A204.1 (cell line): ENCODE measurements around the gene XYLT1.
"Not testable (repeated sequence)": the region's sequence is repeated elsewhere in the genome, so short reads cannot be mapped to it uniquely, and the experiment has no call there.

ENCODE experiments used
- FAIRE-seq: peaks from 2 replicates; lab custom pipeline; 2012; peaks lifted over from hg19 to GRCh38; lab: Jason Lieb, UNC

The XYLT1 gene, protein sequence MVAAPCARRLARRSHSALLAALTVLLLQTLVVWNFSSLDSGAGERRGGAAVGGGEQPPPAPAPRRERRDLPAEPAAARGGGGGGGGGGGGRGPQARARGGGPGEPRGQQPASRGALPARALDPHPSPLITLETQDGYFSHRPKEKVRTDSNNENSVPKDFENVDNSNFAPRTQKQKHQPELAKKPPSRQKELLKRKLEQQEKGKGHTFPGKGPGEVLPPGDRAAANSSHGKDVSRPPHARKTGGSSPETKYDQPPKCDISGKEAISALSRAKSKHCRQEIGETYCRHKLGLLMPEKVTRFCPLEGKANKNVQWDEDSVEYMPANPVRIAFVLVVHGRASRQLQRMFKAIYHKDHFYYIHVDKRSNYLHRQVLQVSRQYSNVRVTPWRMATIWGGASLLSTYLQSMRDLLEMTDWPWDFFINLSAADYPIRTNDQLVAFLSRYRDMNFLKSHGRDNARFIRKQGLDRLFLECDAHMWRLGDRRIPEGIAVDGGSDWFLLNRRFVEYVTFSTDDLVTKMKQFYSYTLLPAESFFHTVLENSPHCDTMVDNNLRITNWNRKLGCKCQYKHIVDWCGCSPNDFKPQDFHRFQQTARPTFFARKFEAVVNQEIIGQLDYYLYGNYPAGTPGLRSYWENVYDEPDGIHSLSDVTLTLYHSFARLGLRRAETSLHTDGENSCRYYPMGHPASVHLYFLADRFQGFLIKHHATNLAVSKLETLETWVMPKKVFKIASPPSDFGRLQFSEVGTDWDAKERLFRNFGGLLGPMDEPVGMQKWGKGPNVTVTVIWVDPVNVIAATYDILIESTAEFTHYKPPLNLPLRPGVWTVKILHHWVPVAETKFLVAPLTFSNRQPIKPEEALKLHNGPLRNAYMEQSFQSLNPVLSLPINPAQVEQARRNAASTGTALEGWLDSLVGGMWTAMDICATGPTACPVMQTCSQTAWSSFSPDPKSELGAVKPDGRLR

GRCh38 chr16:17470908-17471718 is at the start of gene XYLT1:
Gene XYLT1, minus strand, starts transcription at chr16:17470960. Its CDS starts 164 bp downstream, at chr16:17470796.
- FAIRE-seq = no peak

- no peak for FAIRE-seq
Observed at GRCh38 chr16:17520111-17520510, 49.4 kb upstream of the XYLT1 start.

- no peak for FAIRE-seq
Observed at GRCh38 chr16:17519101-17519955, 48.6 kb upstream of the XYLT1 start.

DNA sequence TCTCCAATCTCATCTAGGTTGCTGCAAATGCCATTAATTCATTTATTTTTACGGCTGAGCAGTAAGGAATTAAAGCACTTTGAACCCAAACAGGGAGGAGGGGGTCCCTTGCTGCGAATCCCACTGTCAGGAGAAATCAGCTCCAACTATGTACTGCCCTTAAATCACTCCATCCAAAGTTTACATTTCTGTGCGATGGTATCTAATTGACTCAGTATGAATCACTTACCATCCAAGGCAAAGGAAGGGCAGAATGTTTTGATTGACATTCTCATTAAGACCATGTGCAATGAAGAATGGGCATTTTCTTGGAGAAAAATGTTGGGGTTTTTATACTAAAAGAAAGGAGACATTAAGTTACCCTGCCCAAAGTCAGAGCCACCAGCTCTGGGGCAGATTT is 47.7 kb upstream of the XYLT1 start:
- FAIRE-seq = no peak

GRCh38 chr16:17515421-17516210 is 44.9 kb upstream of the XYLT1 start:
- no peak for FAIRE-seq

GRCh38 chr16:17512636-17513220 is 42.0 kb upstream of the XYLT1 start:
- FAIRE-seq = no peak

- no peak for FAIRE-seq
Observed at GRCh38 chr16:17511340-17511739, 40.6 kb upstream of the XYLT1 start.

GRCh38 chr16:17510567-17510966 is 39.8 kb upstream of the XYLT1 start:
- FAIRE-seq = no peak

- no peak for FAIRE-seq
Observed at GRCh38 chr16:17509194-17509593, 38.4 kb upstream of the XYLT1 start.

- FAIRE-seq = no peak
Observed at GRCh38 chr16:17508303-17508702, 37.5 kb upstream of the XYLT1 start.

DNA sequence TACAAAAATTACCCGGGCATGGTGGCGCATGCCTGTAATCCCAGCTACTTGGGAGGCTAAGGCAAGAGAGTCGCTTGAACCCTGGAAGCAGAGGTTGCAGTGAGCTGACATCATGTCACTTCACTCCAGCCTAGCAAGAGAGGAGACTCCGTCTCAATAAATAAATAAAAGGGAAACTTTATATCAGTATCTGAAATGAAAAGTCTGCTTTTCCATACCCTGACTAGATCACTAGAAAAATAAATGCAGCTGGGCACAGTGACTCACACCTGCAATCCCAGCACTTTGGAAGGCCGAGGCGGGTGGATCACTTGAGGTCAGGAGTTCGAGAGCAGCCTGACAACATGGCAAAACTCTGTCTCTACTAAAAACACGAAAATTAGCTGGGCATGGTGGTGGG is 36.8 kb upstream of the XYLT1 start:
- FAIRE-seq = not testable (repeated sequence)

- FAIRE-seq = not testable (repeated sequence)
Observed at GRCh38 chr16:17505828-17506227, 35.1 kb upstream of the XYLT1 start.

- no peak for FAIRE-seq
Observed at GRCh38 chr16:17504050-17504449, 33.3 kb upstream of the XYLT1 start.

- no peak for FAIRE-seq
Observed at GRCh38 chr16:17503331-17503730, 32.6 kb upstream of the XYLT1 start.

DNA sequence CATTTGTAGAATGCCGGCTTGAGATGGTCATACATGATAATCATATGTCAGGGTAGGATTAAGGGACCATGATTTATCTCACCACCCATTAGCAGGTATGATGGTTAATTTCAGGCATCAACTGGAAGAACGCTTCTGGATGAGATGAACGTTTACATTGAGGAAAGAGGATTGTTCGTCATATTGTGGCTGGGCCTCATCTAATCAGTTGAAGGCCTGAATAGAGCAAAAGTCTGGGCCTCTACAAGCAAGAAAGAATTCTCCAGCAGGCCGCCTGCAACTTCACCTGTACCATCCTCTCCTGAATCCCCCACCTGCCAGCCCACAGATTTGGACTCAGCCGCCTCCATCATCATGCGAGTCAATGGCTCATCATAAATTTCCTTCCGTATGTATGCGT is 30.6 kb upstream of the XYLT1 start:
- no peak for FAIRE-seq

DNA sequence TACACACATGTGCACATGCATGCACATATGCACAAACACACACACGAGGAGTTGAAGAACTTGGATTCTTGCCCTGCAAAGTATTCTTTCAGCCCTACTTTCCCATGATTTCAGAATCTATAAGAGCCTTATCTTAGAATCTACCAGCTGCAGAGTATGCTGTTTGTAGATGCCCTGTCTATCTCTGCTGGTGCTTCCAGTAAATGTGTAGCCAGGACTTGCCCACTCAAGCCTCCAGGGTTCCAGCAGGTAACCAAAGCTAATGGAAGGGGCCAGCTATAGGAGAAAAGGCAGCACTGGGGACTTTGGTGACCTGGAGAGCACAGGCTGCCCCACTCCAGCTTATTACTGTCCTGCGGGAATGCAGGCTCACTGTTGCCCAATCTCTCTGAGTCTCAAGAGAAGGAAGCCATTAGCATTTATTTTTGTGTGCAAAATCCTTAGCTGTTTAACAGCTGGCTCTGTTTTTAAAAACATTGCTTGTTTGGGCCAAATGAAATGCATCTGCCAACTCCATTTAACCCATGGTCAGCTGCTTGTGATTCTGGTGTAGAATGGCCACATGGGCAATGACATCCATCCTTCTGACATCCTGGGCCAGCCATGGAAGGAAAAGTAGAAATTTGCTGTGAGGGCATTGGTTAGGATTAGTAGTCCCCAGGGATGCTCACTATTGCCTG is 28.6 kb upstream of the XYLT1 start:
- FAIRE-seq = no peak

DNA sequence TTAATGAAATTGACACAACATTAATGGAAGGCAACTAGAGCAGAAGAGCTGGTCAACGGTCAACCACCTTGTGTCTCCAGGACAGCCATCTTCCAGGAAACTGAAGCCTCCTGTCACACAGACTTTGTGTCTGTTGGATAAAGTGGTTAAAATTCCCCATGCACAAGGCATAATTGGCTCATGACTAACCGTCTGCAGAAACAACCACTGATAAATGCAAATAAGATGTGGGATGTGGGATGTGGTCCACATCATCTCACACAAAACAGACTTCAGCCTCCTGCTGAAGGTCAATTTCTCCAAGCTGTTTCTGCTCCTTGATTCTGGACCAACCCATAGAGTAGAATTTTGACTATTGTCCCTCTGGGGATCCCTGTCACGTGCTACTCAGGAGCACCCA is 26.9 kb upstream of the XYLT1 start:
- no peak for FAIRE-seq

DNA sequence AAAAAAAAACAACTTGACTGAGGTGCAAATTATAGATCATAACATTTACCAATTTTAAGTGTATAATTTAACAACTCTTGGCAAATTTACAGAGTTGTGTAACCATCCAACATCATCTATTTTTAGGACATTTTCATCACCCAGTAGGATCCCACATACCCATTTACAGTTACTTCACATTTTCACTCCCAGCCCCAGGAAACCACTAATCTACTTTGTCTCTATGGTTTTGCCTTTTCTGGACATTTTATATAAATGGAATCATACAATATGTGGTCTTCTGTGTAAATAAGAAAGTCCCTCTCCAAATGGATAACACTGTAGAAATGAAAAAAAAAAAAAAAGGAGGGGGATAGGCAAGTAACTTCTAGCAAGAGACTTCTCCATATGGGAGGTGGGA is 26.1 kb upstream of the XYLT1 start:
- FAIRE-seq = no peak

DNA sequence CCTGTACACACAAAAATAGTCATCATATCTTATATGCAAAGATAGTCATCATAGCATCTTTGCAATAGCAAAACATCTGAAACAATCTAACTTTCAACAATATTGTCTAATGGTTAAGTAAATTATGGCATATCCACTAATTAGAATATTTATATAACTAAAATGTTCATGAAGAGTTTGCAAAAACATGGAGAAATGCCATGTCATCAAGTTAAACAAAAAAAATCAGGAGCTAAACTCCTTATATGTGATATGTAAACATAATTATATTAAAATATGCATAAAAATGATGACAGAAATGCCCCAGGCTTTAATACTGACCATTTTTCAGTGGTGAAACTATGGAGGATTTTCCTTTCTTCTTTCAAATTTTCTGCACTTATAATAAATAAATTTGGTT is 22.3 kb upstream of the XYLT1 start:
- no peak for FAIRE-seq
